Cortex of kidney (tissue), 1 donor: ENCODE results near the gene PLEKHM2.

Source experiments
- DNase-seq: peaks from one replicate; lab custom pipeline; 2025; lab: John Stamatoyannopoulos, UW

PLEKHM2 gene

DNA sequence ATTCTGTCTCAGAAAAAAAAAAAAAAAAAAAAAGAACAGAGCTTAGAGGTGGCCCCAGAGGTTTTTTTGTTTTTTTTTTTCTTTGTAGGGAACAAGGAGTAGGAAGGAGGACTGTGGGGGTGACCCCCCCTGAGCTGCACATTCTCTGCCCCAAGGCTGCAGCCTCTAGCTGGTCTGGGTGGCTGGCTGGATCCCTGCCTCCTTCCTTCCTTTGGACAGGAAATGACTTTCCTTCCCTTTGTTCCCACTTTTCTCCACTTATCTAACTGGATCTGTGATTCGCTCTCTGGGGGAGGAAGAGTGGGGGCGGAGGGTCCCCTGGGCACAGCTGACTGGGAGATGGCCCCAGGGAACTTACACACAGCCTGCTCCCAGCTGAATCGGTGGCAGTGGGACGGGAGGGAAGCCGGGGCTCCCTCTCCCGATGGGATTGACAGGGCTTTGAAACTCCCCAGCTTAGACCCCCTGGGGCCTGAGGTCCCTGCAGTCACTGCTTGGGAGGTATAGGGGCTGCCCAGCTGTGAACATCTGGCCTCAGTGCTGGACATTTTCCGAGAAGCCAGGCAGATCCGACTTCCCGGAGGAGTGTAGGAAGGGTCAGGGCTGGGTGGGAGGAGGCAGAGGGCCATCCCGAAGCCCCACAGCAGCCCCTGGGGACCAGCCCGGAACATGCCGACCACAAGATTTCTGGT is 76.5 kb downstream of the PLEKHM2 start:
- DNase-seq = no peak

DNA sequence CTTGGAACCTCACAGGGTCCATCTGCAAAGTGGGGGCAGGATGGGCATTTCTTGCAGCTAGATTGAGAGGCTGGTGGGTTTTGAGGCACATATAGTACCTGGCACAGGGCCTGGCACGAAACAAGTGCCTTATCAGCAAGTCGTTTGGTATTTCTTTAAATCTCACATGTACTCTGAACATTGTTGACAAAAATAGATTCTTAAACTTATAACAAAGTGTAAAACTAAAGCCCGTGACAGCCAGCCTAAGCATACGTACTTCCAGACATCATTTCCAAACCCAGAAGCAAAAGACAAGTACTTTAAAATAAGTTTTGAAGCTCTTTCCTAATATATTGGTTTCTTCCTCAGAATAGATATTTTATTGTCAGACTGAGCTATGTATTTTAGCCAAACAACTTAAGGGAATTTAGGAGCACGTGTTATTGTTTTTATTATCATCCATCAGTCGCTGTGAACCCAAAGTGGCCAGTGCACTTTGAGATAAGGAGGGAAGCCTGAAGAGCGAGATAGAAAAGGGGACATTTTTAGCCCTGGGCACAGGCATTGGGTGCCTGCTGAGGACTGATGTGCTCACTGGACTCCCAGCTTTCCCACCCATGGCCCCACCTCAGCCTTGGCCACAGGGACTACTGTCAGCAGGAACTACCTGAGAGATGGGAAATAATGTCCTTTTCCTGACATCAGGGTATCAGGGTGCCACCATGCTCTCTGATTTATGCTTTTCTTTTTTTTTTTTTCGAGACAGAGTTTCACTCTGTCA is 77.4 kb downstream of the PLEKHM2 start:
- DNase-seq = no peak

DNA sequence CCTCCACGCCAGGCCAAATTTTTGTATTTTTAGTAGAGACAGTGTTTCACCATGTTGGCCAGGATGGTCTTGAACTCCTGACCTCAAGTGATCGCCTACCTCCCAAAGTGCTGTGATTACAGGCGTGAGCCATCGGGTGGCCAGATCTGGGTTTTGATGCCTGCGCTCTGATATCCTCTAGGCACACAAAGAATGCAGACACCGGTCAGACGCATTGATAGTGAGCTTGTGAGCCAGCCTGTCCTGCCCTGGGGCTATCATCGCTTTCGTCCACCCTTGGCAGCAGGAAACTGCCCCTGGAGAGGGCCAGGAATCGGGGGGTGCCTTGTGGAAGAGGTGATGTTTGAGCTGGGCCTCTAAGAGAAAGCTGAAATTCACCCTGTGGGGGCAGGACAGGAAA is 78.4 kb downstream of the PLEKHM2 start:
- DNase-seq = no peak

GRCh38 chr1:15764269-15764764 is 80.2 kb downstream of the PLEKHM2 start:
- DNase-seq = no peak

GRCh38 chr1:15764890-15765289 is 80.8 kb downstream of the PLEKHM2 start:
- no peak for DNase-seq

GRCh38 chr1:15765495-15766194 is 81.5 kb downstream of the PLEKHM2 start:
- DNase-seq = no peak

DNA sequence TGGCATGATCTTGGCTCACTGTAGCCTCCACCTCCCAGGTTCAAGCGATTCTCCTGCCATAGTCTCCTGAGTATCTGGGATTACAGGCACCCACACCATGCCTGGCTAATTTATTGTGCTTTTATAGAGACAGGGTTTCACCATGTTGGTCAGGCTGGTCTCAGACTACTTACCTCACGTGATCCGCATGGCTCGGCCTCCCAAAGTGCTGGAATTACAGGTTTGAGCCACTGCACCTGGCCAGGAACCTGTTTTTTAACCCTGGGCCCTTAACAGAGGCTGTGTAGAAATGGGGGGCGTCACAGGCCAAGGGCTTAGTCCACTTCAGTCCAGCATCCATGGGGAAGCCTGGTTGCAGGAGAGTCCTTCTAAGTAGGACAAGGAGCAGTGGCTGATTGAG is 83.8 kb downstream of the PLEKHM2 start:
- no peak for DNase-seq

DNA sequence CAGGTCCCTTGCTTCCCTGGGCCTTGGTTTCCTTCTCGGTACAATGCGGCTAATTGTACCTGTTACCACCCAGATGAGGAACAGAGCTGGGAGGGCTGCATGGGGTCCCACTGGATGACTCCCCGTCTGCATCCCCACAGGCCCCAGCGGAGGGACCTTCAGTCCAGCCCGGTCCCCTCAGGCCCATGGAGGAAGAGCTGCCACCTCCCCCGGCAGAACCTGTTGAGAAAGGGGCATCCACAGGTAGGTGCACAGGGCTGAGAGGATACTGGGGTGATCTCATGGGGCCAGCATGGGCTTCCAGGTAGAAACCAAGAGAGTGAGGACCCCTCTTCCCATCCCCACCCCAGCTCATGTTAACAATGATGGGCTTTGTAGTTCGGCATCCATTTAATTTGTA is 84.3 kb downstream of the PLEKHM2 start:
- no peak for DNase-seq

DNA sequence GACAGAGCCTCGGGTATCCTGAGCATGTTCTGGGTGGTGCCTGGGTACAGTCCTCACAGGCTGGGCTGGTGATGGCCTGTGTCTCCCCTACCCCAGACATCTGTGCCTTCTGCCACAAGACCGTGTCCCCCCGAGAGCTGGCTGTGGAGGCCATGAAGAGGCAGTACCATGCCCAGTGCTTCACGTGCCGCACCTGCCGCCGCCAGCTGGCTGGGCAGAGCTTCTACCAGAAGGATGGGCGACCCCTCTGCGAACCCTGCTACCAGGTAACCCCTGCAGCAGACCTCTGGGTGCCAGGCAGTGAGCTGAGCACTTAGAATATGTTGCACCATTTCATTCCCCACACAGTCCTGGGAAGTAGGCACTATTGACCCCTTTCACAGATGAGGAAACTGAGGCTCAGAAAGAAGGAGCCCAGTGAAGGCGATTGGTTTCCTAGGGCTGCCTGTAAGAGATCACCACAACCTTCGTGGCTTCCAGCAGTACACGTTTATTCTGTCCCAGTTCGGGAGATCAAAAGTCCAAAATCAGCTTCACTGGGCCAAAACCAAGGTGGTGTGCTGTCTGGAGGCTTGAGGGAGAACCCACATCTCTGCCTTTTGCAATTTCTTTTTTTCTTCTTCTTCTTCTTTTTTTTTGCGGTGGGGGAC is 86.3 kb downstream of the PLEKHM2 start:
- DNase-seq = no peak

DNA sequence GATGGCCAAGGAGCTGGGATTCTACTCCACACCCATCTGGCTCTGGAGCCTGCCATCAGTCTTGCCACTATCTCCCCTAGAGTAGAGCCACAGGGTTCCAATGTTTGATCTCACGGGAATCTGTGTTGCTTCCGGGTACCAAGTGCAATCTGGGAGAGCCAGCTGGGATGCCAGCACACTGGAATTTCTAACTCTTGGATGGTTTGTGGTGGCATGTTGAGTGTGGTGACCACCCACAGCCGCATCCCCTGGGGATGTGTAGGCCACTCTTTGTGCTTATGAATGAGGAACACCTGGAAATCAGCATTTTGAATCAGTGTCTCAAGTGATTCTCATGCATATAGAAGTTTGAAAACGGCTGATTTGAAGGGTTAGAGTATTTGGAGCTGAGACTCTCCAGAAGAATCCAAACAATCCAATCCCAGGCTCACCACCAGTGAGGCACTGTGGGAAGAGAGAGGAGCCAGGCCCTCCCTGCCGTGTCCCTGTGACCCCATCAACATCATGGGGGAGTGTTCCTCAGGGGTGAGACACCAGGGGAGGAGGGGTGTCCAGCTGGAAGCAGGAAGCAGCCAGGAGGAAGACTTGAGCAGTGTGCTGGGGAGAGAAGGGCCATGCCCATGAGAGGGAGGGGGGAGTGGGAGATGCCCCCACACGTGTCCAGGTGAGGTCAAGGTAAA is 87.9 kb downstream of the PLEKHM2 start:
- DNase-seq = no peak

GRCh38 chr1:15775706-15776105 is 91.6 kb downstream of the PLEKHM2 start:
- no peak for DNase-seq

DNA sequence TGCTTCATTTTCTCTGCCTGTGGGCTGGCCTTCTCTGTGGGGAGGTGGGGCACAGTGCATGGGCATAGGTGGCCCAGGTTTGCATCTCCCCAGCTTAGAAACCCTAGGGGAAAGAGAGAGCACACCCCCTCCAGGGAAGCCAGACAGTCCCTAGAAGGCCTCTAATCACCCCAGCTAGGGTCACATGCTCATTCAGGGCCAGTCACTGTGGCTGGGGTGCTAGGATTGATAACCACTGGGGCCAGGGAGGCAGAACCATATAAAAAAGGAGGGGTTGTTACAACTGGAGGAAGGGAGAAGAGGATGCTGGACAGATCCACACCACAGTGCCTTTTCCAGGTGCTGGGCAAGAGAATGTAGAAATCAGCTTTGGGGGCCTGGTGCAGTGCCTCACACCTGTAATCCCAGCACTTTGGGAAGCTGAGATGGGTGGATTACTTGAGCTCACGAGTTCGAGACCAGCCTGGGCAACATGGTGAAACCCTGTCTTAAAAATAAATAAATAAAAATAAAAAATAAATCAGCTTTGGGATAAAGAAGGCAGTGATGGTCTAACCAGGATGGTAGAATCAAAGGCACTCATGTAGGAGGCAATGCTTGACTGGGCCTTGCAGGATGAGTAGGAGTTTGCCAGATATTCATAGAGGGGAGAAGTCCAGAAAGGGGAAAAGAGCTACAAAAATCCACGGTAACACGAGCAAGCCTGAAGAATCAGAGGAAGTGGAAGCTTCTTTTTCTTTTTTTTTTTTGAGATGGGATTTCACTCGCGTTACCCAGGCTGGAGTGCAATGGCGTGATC is 94.0 kb downstream of the PLEKHM2 start:
- no peak for DNase-seq
